Activated naive CD8-positive, alpha-beta T cell treated with anti-CD3 and anti-CD28 coated beads, Interleukin-2, amount 10 ng/mL, durations not matched to agents 7 days and 5 days (primary cell): ENCODE measurements around the gene NLRX1. TPM values are rescaled to one million over a fixed set of nuclear protein-coding genes. Genes with fewer than 3 reads are reported as not detected.
"Not testable (repeated sequence)": the region's sequence is repeated elsewhere in the genome, so short reads cannot be mapped to it uniquely, and the experiment has no call there.

Source experiments
- ATAC-seq: fragments of 150-1000 bp; cut with Tn5 transposase; one replicate; pipeline ENCODE4 v1.10.0; 2021; ENCODE audit warnings: low read depth, moderate library complexity
- POLR2A ChIA-PET: fragments of 350-600 bp; sonication (Branson Sonifier 250); formaldehyde crosslinking; loops from one replicate; lab custom pipeline; 2021; ENCODE audit warnings: antibody characterized with exemption; lab: Charles Lee
- DNase-seq: peaks from one replicate; pipeline ENCODE4 v3.0.0; 2021
- H3K27ac Mint-ChIP-seq: one replicate; pipeline ENCODE4 v1.8.0; 2022; ENCODE audit warnings: mild to moderate bottlenecking, mixed read lengths
- H3K27me3 Mint-ChIP-seq: one replicate; pipeline ENCODE4 v1.8.0; 2022; ENCODE audit warnings: mild to moderate bottlenecking, moderate library complexity, mixed read lengths
- H3K36me3 Mint-ChIP-seq: one replicate; pipeline ENCODE4 v1.8.0; 2021; ENCODE audit warnings: mild to moderate bottlenecking, mixed read lengths
- H3K4me1 Mint-ChIP-seq: one replicate; pipeline ENCODE4 v1.8.0; 2021; ENCODE audit warnings: mixed read lengths
- H3K4me3 Mint-ChIP-seq: one replicate; pipeline ENCODE4 v1.8.0; 2022; ENCODE audit warnings: mild to moderate bottlenecking, moderate library complexity, mixed read lengths
- H3K9me3 Mint-ChIP-seq: one replicate; pipeline ENCODE4 v1.8.0; 2021; ENCODE audit warnings: mixed read lengths
- total RNA-seq, 2 experiments: library from RNA; stranded (reverse); gene quantifications; one replicate each; pipeline ENCODE4 v1.2.3, GENCODE V29; 2021

Gene NLRX1
- total RNA-seq, 2 experiments from 2014 or later: 20.7 to 25.2 TPM

- Mint-ChIP-seq H3K27ac (no peak overlapping the region), H3K9me3 (no peaks in the 10 kb centered on the region), H3K4me1 (peaks cover 17% of the 10 kb centered on the region), H3K27me3 (no peaks in the 10 kb centered on the region), H3K36me3 (peaks cover 5% of the 10 kb centered on the region), H3K4me3 (no peak overlapping the region)
- ATAC-seq (no peak), DNase-seq (no peak)
- POLR2A ChIA-PET: no interaction called here
Observed at GRCh38 chr11:119209186-119209585, 40.7 kb downstream of the NLRX1 start.

GRCh38 chr11:119210050-119210449, 41.5 kb downstream of the NLRX1 start:
- Mint-ChIP-seq H3K27ac (no peak overlapping the region), H3K36me3 (peaks cover 5% of the 10 kb centered on the region), H3K9me3 (no peaks in the 10 kb centered on the region), H3K4me1 (peaks cover 18% of the 10 kb centered on the region), H3K4me3 (no peak overlapping the region), H3K27me3 (no peaks in the 10 kb centered on the region)
- POLR2A ChIA-PET: interaction anchor here (0.9 to 1.5 kb wide), 2 partner anchors 11 to 21 kb away, joined by 4 to 5 read pairs; no protein-coding TSS in a partner anchor
- no peak for DNase-seq
- ATAC-seq: no peak

- peaks cover 5% of the 10 kb centered on the region for H3K36me3 Mint-ChIP-seq
- DNase-seq: no peak
- no peaks in the 10 kb centered on the region for H3K27me3 Mint-ChIP-seq
- H3K4me3 Mint-ChIP-seq: no peak overlapping the region
- POLR2A ChIA-PET: no interaction called here
- peaks cover 19% of the 10 kb centered on the region for H3K4me1 Mint-ChIP-seq
- ATAC-seq: no peak
- no peak overlapping the region for H3K27ac Mint-ChIP-seq
- H3K9me3 Mint-ChIP-seq: no peaks in the 10 kb centered on the region
Observed at GRCh38 chr11:119218141-119218878, 49.8 kb downstream of the NLRX1 start.

GRCh38 chr11:119222308-119222707, 53.8 kb downstream of the NLRX1 start:
- POLR2A ChIA-PET: no interaction called here
- DNase-seq (no peak), ATAC-seq (no peak)
- Mint-ChIP-seq H3K9me3 (no peaks in the 10 kb centered on the region), H3K4me3 (no peak overlapping the region), H3K27me3 (no peaks in the 10 kb centered on the region), H3K4me1 (peaks cover 18% of the 10 kb centered on the region), H3K27ac (no peak overlapping the region), H3K36me3 (peaks cover 15% of the 10 kb centered on the region)

- Mint-ChIP-seq H3K9me3 (no peaks in the 10 kb centered on the region), H3K36me3 (peaks cover 17% of the 10 kb centered on the region), H3K4me1 (peaks cover 18% of the 10 kb centered on the region), H3K4me3 (no peak overlapping the region), H3K27me3 (no peaks in the 10 kb centered on the region), H3K27ac (no peak overlapping the region)
- POLR2A ChIA-PET: no interaction called here
- no peak for ATAC-seq
- no peak for DNase-seq
Observed at GRCh38 chr11:119222891-119223290, 54.4 kb downstream of the NLRX1 start.

GRCh38 chr11:119223856-119224255, 55.3 kb downstream of the NLRX1 start:
- Mint-ChIP-seq H3K36me3 (peaks cover 18% of the 10 kb centered on the region), H3K27ac (no peak overlapping the region), H3K27me3 (no peaks in the 10 kb centered on the region), H3K9me3 (no peaks in the 10 kb centered on the region), H3K4me1 (peaks cover 21% of the 10 kb centered on the region), H3K4me3 (no peak overlapping the region)
- POLR2A ChIA-PET: no interaction called here
- no peak for ATAC-seq
- no peak for DNase-seq

- H3K27me3 Mint-ChIP-seq, DNase-seq, H3K9me3 Mint-ChIP-seq, POLR2A ChIA-PET: not testable (repeated sequence)
- Mint-ChIP-seq H3K27ac (peak overlapping the region; percentile 47), H3K4me1 (peaks cover 26% of the 10 kb centered on the region), H3K4me3 (peak overlapping the region; percentile 67), H3K36me3 (peaks cover 23% of the 10 kb centered on the region)
- peak; percentile 54 for ATAC-seq
Observed at GRCh38 chr11:119228535-119229287, 60.2 kb downstream of the NLRX1 start.

GRCh38 chr11:119229288-119229672, 60.8 kb downstream of the NLRX1 start:
- Mint-ChIP-seq H3K9me3 (no peaks in the 10 kb centered on the region), H3K27me3 (no peaks in the 10 kb centered on the region), H3K4me1 (peaks cover 23% of the 10 kb centered on the region), H3K27ac (peak overlapping the region; percentile 47), H3K4me3 (peak overlapping the region; percentile 67), H3K36me3 (peaks cover 24% of the 10 kb centered on the region)
- ATAC-seq (peak; percentile 30), DNase-seq (no peak)
- POLR2A ChIA-PET: interaction anchor here (0.5 kb wide), 1 partner anchor 31 kb away, joined by 3 read pairs; no protein-coding TSS in a partner anchor

GRCh38 chr11:119229741-119230140, 61.2 kb downstream of the NLRX1 start:
- DNase-seq (no peak), ATAC-seq (no peak)
- H3K27me3 Mint-ChIP-seq: no peaks in the 10 kb centered on the region
- H3K4me3 Mint-ChIP-seq: no peak overlapping the region
- POLR2A ChIA-PET: interaction anchor here (0.5 kb wide), 1 partner anchor 31 kb away, joined by 3 read pairs; no protein-coding TSS in a partner anchor
- H3K9me3 Mint-ChIP-seq: no peaks in the 10 kb centered on the region
- no peak overlapping the region for H3K27ac Mint-ChIP-seq
- peaks cover 23% of the 10 kb centered on the region for H3K4me1 Mint-ChIP-seq
- peaks cover 25% of the 10 kb centered on the region for H3K36me3 Mint-ChIP-seq

Other genes starting within 250 kb of the NLRX1 start
- 100 to 1,000 TPM; 116 to 128 TPM for gene BCL9L, start 242.8 kb upstream of the NLRX1 start, total RNA-seq
- under 1 TPM in 1 of 2 experiments, not detected in 1; 0.44 TPM for gene UPK2, start 212.4 kb upstream of the NLRX1 start, total RNA-seq
- not detected for gene FOXR1, start 197.0 kb upstream of the NLRX1 start, total RNA-seq
- gene CENATAC, start 170.6 kb upstream of the NLRX1 start, total RNA-seq: 10 to 100 TPM; 66.8 to 74.2 TPM
- 1,000 to 10,000 TPM; 1,397 to 1,460 TPM for gene RPS25, start 150.4 kb upstream of the NLRX1 start, total RNA-seq
- gene TRAPPC4, start 150.0 kb upstream of the NLRX1 start, total RNA-seq: 10 to 100 TPM; 80.5 to 84.4 TPM
- 10 to 100 TPM; 20.3 to 23.9 TPM for gene SLC37A4, start 137.8 kb upstream of the NLRX1 start, total RNA-seq
- gene HYOU1, start 111.5 kb upstream of the NLRX1 start, total RNA-seq: 10 to 100 TPM; 76.5 to 83.1 TPM
- gene VPS11, start 100.9 kb upstream of the NLRX1 start, total RNA-seq: 10 to 100 TPM; 41.2 to 46.2 TPM
- gene HMBS, start 83.8 kb upstream of the NLRX1 start, total RNA-seq: 10 to 100 TPM; 18.0 to 18.8 TPM
- gene DPAGT1, start 66.9 kb upstream of the NLRX1 start, total RNA-seq: 10 to 100 TPM; 43.2 to 56.1 TPM
- 10 to 100 TPM; 32.2 to 32.6 TPM for gene C2CD2L, start 61.4 kb upstream of the NLRX1 start, total RNA-seq
- gene HINFP, start 47.1 kb upstream of the NLRX1 start, total RNA-seq: 10 to 100 TPM; 52.4 to 52.6 TPM
- not detected for gene ABCG4, start 19.7 kb upstream of the NLRX1 start, total RNA-seq
- under 1 TPM in 1 of 2 experiments, not detected in 1; 0.30 TPM for gene NHERF4, start 16.8 kb downstream of the NLRX1 start, total RNA-seq
- gene CBL, start 37.6 kb downstream of the NLRX1 start, total RNA-seq: 10 to 100 TPM; 45.1 to 45.2 TPM
- 1 to 10 TPM; 2.4 to 2.9 TPM for gene MCAM, start 148.4 kb downstream of the NLRX1 start, total RNA-seq
- 10 to 100 TPM; 32.2 to 32.9 TPM for gene RNF26, start 165.8 kb downstream of the NLRX1 start, total RNA-seq
- not detected for gene C1QTNF5, start 172.2 kb downstream of the NLRX1 start, total RNA-seq
- not detected for gene MFRP, start 178.0 kb downstream of the NLRX1 start, total RNA-seq
- gene USP2, start 213.0 kb downstream of the NLRX1 start, total RNA-seq: under 1 TPM; 0.62 to 0.83 TPM